Head of caudate nucleus (tissue), 42 donors: ENCODE results near the gene ALAS1.

Source experiments
- DNase-seq, 42 donors: peaks; one replicate each; pipeline versions ENCODE4 v3.0.0 to v3.0.0-alpha.2; 2020 to 2021; ENCODE audit warnings: mixed read lengths in 7 of 42
- intact Hi-C: fragments of 100-400 bp; cut with DNase I; formaldehyde crosslinking; loops from one replicate; pipeline ENCODE4 v1.15.0; 2022

The ALAS1 gene

GRCh38 chr3:52257911-52258310 lies 60.0 kb downstream of the ALAS1 start:
- DNase-seq: no peak
- intact Hi-C loops: no loop called here

GRCh38 chr3:52259035-52259434 lies 61.1 kb downstream of the ALAS1 start:
- DNase-seq: peak in 1 of 42 donors; percentile 15

GRCh38 chr3:52259448-52259847 lies 61.5 kb downstream of the ALAS1 start:
- intact Hi-C loops: no loop called here
- no peak for DNase-seq

More at GRCh38 chr3:52259035-52259434, 61.1 kb downstream of the ALAS1 start:
- intact Hi-C loops: no loop called here

GRCh38 chr3:52262447-52262846 lies 64.5 kb downstream of the ALAS1 start:
- no peak for DNase-seq
- intact Hi-C loops: no loop called here
